Adrenal gland (tissue), 12 donors: ENCODE results near the gene KCNC1. TPM values are rescaled to one million over a fixed set of nuclear protein-coding genes. Genes with fewer than 3 reads are reported as not detected.

Source experiments
- DNase-seq, 7 donors: peaks; one replicate each; pipeline ENCODE4 v3.0.0-alpha.2; 2019 to 2020
- H3K27ac ChIP-seq, 5 donors: fragments of 200-600 bp; sonication (generic) in 4 of 5; 1 replicate in 3 of 5; 2 replicates in 2 of 5; pipeline versions ENCODE4 v1.5.1 to v1.8.0; 2016 to 2020; ENCODE audit warnings: mild to moderate bottlenecking in 1 of 5
- H3K27me3 ChIP-seq: fragments of 200-600 bp; 2 replicates; pipeline ENCODE4 v1.8.0; 2021
- H3K36me3 ChIP-seq, 2 donors: fragments of 200-600 bp; replicated peaks in 1 of 2; 1 replicate in 1 of 2; 2 replicates in 1 of 2; pipeline versions ENCODE4 v1.5.1 to v1.8.0; 2018 to 2022
- H3K4me1 ChIP-seq, 2 donors: fragments of 200-600 bp; replicated peaks in 1 of 2; 1 replicate in 1 of 2; 2 replicates in 1 of 2; pipeline versions ENCODE4 v1.5.1 to v1.8.0; 2018 to 2021
- H3K4me3 ChIP-seq, 4 donors: fragments of 200-600 bp; sonication (generic) in 3 of 4; one replicate each; pipeline ENCODE4 v1.5.1; 2016 to 2018
- H3K9me3 ChIP-seq, 3 donors: fragments of 200-600 bp; sonication (generic) in 1 of 3; replicated peaks in 1 of 3; 1 replicate in 2 of 3; 2 replicates in 1 of 3; pipeline versions ENCODE4 v1.5.1 to v1.8.0; 2016 to 2021
- POLR2A ChIP-seq, 2 donors: fragments of 450-650 bp; IDR thresholded peaks; one replicate each; pipeline ENCODE4 v1.6.1; 2017; ENCODE audit warnings: antibody characterized with exemption in 2 of 2, mild to moderate bottlenecking in 2 of 2, moderate library complexity in 1 of 2
- WGBS, 4 donors: extraction: QIAGEN DNeasy Blood & Tissue Kit in 2 of 4; methylation state at CpG; one replicate each; pipeline versions ENCODE4 v1.1.5 to v1.1.7; 2013 to 2017; 5-methylcytosine and 5-hydroxymethylcytosine counted together
- intact Hi-C, 2 donors: fragments of 100-400 bp; cut with DNase I; formaldehyde crosslinking; loops; one replicate each; pipeline versions ENCODE4 v1.14.1 to v1.15.0; 2022 to 2023
- polyA plus RNA-seq, 3 donors: library from polyadenylated mRNA; stranded (reverse); fragments of 200-250 nt in 2 of 3; fragments of 350-450 nt in 1 of 3; fragmentation: Illumina TruSeq in 1 of 3; extraction: RNeasy Lipid Tissue Mini Kit (QIAGEN cat#74804) in 1 of 3; gene quantifications; one replicate each; pipeline ENCODE4 v1.2.3, GENCODE V29; 2013 to 2014
- total RNA-seq, 9 donors: library from RNA; depleted of rRNA in 4 of 9; stranded (reverse); fragments of >200 nt in 4 of 9; fragments of 120-200 nt in 1 of 9; fragmentation: NEBNext Ultra II Directional in 1 of 9; extraction: Animal tissue kit (Norgen Biotek cat#: 25700) in 1 of 9; gene quantifications; one replicate each; pipeline versions ENCODE4 v1.1.0 to v1.2.4, GENCODE V29; 2013 to 2023
- TF ChIP-seq, protein P1 (sequence below), 6 experiments: fragments of 450-650 bp in 4 of 6; fragments of 200-600 bp in 2 of 6; sonication (generic) in 1 of 6; IDR thresholded peaks; 1 replicate in 5 of 6; 2 replicates in 1 of 6; pipeline versions ENCODE4 v1.5.1 to v1.8.0; 2016 to 2021; ENCODE audit warnings: antibody characterized with exemption in 6 of 6, mild to moderate bottlenecking in 2 of 6, moderate library complexity in 1 of 6
- donor health status: healthy with polysubstance abuse.
- donor health status: Bipolar disorder and iron deficiency.
- donor health status: DM: yes; HTN: yes; CAD: no.
- donor health status: DM: no; HTN: no; CAD: no.
- donor health status: DM: no; HTN: no; CAD: no.
- donor health status: DM: yes; HTN: yes; CAD: no.

The KCNC1 gene
- total and polyA plus RNA-seq, 12 donors, result 0.06 to 1.3 (median 0.55) TPM; not detected in 3

DNA sequence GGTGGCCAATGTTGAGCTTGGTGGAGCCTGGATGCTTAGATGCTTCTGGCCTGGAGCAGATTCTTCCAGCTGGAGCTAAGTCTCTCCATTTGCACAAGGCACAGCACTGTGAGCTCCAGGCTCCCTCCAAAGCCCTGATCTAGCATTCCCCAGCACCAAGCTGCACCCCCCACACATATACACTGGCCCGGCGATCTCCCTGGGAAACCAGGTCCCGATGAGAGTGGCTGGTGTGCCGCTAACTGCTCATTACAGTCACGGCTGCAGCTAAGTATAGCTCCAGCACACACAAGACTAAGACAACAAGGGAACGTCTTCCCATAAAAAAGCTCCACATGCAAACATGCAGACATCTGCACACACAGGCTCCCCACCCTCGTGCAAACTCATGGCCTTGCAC lies 17.6 kb downstream of the KCNC1 start:
- no peak overlapping the region for H3K4me3 ChIP-seq
- no peaks in the 10 kb centered on the region for H3K27me3 ChIP-seq
- no peaks in the 10 kb centered on the region for H3K4me1 ChIP-seq
- H3K36me3 ChIP-seq, result no peaks in the 10 kb centered on the region
- DNase-seq, result no peak
- TF ChIP-seq POLR2A (IDR thresholded peaks at IDR 0.05), result no peak
- TF ChIP-seq, protein P1, sequence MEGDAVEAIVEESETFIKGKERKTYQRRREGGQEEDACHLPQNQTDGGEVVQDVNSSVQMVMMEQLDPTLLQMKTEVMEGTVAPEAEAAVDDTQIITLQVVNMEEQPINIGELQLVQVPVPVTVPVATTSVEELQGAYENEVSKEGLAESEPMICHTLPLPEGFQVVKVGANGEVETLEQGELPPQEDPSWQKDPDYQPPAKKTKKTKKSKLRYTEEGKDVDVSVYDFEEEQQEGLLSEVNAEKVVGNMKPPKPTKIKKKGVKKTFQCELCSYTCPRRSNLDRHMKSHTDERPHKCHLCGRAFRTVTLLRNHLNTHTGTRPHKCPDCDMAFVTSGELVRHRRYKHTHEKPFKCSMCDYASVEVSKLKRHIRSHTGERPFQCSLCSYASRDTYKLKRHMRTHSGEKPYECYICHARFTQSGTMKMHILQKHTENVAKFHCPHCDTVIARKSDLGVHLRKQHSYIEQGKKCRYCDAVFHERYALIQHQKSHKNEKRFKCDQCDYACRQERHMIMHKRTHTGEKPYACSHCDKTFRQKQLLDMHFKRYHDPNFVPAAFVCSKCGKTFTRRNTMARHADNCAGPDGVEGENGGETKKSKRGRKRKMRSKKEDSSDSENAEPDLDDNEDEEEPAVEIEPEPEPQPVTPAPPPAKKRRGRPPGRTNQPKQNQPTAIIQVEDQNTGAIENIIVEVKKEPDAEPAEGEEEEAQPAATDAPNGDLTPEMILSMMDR (IDR thresholded peaks at IDR 0.05), result no peak
- no peaks in the 10 kb centered on the region for H3K9me3 ChIP-seq
- intact Hi-C loops, result no loop called here
- no peak overlapping the region for H3K27ac ChIP-seq
- WGBS, 4 donors, result 75 to 86% (median 77%) methylated on average over 5 to 7 of the region's 7 CpGs

GRCh38 chr11:17753153-17753552 lies 18.6 kb downstream of the KCNC1 start:
- Histone ChIP-seq H3K27me3 (no peaks in the 10 kb centered on the region), H3K4me3 (no peak overlapping the region), H3K9me3 (no peaks in the 10 kb centered on the region), H3K36me3 (no peaks in the 10 kb centered on the region), H3K4me1 (no peaks in the 10 kb centered on the region), H3K27ac (no peak overlapping the region)
- TF ChIP-seq, protein P1 (IDR thresholded peaks at IDR 0.05), result no peak
- DNase-seq, result no peak
- intact Hi-C loops, result no loop called here
- 65 to 79% (median 75%) methylated on average over 2 to 5 of the region's 5 CpGs for WGBS, 4 donors

DNA sequence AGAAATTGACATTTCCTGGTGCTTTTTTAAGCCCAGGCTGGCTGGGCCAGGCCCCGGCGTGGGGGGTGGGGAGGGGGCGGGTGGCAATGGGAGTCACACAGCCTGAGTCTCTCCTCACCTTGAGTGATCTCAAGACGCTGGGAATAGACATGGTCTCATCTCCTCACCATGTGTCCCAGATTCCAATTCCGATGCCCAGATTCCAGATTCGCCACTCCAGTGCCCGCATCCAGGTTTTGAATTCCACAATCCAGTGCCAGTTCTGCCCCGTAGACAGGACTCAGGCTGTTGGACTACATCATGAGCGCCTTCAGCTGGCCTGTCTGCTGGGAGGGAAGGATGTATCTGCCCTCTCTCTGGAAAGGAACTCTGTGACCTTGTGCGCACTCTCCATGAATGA lies 19.1 kb downstream of the KCNC1 start:
- Histone ChIP-seq H3K27me3 (no peaks in the 10 kb centered on the region), H3K4me3 (no peak overlapping the region), H3K9me3 (no peaks in the 10 kb centered on the region), H3K36me3 (no peaks in the 10 kb centered on the region), H3K27ac (no peak overlapping the region), H3K4me1 (no peaks in the 10 kb centered on the region)
- TF ChIP-seq POLR2A (IDR thresholded peaks at IDR 0.05), result no peak
- TF ChIP-seq, protein P1 (IDR thresholded peaks at IDR 0.05), result no peak
- DNase-seq, result no peak
- intact Hi-C loops, result no loop called here
- WGBS, 4 donors, result 75 to 86% (median 84%) methylated on average over 9 to 10 of the region's 10 CpGs

GRCh38 chr11:17755891-17756290 lies 21.3 kb downstream of the KCNC1 start:
- Histone ChIP-seq H3K4me3 (no peak overlapping the region), H3K4me1 (no peaks in the 10 kb centered on the region), H3K9me3 (no peaks in the 10 kb centered on the region), H3K27ac (no peak overlapping the region), H3K36me3 (no peaks in the 10 kb centered on the region), H3K27me3 (no peaks in the 10 kb centered on the region)
- intact Hi-C loops, result no loop called here
- no peak for TF ChIP-seq POLR2A (IDR thresholded peaks at IDR 0.05)
- TF ChIP-seq, protein P1 (IDR thresholded peaks at IDR 0.05), result no peak
- WGBS, 4 donors, result 70 to 89% (median 78%) methylated on average over 3 of the region's 3 CpGs
- no peak for DNase-seq
